ENCODE measurements around the gene CCIN. TPM values are rescaled to one million over a fixed set of nuclear protein-coding genes. Genes with fewer than 3 reads are reported as not detected.

Gene CCIN
- total RNA-seq, 1 donor = 0.43 TPM

DNA sequence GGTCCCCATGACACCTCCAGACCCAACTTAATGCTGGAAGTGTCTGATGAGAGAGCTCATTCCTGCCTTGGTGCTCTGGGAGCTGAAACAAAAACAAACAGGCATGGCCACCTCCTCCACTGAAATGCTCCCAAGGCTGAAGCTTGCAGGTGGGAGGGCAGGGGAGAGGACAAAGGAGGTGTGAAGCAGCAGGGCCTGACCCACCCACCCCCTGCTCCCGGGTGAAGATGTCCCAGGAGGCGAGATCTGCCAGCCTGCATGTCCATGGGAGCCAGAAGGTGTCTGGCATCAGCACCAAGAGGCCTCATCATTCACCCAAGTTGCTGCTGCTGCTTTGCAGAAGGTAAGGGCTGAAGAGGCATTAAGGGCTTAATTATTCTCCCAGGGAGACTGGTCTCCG lies 4.2 kb upstream of the CCIN start:
- TF ChIP-seq, protein P1, sequence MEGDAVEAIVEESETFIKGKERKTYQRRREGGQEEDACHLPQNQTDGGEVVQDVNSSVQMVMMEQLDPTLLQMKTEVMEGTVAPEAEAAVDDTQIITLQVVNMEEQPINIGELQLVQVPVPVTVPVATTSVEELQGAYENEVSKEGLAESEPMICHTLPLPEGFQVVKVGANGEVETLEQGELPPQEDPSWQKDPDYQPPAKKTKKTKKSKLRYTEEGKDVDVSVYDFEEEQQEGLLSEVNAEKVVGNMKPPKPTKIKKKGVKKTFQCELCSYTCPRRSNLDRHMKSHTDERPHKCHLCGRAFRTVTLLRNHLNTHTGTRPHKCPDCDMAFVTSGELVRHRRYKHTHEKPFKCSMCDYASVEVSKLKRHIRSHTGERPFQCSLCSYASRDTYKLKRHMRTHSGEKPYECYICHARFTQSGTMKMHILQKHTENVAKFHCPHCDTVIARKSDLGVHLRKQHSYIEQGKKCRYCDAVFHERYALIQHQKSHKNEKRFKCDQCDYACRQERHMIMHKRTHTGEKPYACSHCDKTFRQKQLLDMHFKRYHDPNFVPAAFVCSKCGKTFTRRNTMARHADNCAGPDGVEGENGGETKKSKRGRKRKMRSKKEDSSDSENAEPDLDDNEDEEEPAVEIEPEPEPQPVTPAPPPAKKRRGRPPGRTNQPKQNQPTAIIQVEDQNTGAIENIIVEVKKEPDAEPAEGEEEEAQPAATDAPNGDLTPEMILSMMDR (IDR thresholded peaks at IDR 0.05; ENCODE audit: insufficient read depth, low read depth, low read length) = no peak
- H3K4me3 ChIP-seq (ENCODE audit: low read depth, low read length) = no peak overlapping the region
- DNase-seq (ENCODE audit: low read depth) = no peak

DNA sequence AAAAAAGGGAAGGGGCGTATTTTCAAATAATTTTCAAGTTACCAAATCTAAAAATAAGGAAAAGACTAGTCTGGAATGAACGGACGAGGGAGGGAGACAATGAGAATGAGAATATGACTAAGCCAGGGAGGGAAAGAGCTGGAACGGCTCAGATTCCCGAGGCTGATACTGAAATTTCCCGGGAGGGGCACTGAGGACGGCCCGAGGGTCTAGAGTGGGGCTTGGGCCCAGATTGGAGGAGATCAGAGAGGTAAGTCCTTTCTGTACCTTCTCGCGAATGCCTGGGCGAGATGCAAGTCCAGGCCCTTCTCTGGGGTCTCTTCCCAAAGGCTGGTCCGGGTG lies 3.4 kb upstream of the CCIN start:
- peak overlapping the region; percentile 64 for H3K4me3 ChIP-seq (ENCODE audit: low read depth, low read length)
- no peak for DNase-seq (ENCODE audit: low read depth)
- TF ChIP-seq, protein P1 (IDR thresholded peaks at IDR 0.05; ENCODE audit: insufficient read depth, low read depth, low read length) = no peak

DNA sequence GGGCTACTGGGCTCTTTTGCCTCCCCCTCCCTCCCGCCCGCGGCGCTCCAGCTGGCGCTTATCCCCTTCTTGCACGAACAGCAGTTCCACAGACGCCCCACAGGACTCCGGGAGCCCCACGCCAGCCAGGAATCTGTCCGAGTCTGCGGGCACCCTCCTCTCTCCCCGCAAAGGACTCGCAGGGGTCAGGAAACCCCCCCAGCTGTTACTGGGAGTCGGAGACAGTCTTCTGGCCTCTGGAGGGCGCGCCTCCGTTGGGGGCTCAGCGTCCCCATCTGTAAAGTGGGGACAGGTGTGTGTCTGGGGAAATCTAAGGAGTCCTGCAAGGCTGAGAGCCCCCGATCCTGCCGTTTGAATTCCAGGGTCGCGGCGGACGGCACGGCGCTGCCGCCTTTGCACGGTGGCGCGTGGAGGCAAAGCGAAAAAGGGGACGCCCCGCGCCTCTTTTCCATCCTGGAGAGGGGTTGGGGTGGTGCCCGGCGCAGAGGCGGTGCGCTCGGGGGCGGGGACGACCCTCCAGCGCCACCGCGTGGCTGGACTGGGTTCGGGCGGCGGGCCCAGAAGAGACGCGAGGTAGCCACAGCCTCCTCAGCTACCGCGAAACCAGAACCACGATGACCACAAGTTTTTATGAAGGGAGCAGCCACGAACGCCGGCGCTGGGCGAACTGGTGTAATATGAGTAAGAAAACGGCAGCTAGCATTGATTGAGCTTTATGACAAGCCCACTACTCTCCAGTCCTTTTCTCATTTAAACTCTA lies 2.8 kb upstream of the CCIN start:
- DNase-seq (ENCODE audit: low read depth) = peak; percentile 91
- peak overlapping the region; percentile 64 for H3K4me3 ChIP-seq (ENCODE audit: low read depth, low read length)
- TF ChIP-seq, protein P1 (IDR thresholded peaks at IDR 0.05; ENCODE audit: insufficient read depth, low read depth, low read length) = peak; percentile 81

DNA sequence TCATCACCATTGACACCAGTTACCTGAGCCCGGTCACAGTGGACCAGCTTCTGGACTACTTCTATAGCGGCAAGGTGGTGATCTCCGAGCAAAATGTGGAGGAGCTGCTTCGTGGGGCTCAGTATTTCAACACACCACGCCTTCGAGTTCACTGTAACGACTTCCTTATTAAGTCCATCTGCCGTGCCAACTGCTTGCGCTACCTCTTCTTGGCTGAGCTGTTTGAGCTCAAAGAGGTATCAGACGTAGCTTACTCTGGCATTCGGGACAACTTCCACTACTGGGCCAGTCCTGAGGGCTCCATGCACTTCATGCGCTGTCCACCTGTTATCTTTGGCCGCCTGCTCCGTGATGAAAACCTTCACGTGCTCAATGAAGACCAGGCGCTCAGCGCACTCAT lies 520 bp downstream of the CCIN start:
- no peak for DNase-seq (ENCODE audit: low read depth)
- TF ChIP-seq, protein P1 (IDR thresholded peaks at IDR 0.05; ENCODE audit: insufficient read depth, low read depth, low read length) = no peak
- H3K4me3 ChIP-seq (ENCODE audit: low read depth, low read length) = no peak overlapping the region

DNA sequence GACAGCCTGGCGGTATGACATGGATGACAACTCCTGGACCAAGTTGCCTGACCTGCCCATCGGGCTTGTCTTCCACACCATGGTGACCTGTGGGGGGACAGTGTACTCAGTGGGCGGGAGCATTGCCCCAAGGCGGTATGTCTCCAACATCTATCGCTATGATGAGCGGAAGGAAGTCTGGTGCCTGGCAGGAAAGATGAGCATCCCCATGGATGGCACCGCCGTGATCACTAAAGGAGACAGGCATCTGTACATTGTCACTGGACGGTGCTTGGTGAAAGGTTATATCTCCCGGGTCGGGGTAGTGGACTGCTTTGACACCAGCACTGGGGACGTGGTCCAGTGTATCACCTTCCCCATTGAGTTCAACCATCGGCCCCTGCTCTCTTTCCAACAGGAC lies 1.3 kb downstream of the CCIN start:
- no peak for DNase-seq (ENCODE audit: low read depth)
- H3K4me3 ChIP-seq (ENCODE audit: low read depth, low read length) = no peak overlapping the region
- TF ChIP-seq, protein P1 (IDR thresholded peaks at IDR 0.05; ENCODE audit: insufficient read depth, low read depth, low read length) = no peak

DNA sequence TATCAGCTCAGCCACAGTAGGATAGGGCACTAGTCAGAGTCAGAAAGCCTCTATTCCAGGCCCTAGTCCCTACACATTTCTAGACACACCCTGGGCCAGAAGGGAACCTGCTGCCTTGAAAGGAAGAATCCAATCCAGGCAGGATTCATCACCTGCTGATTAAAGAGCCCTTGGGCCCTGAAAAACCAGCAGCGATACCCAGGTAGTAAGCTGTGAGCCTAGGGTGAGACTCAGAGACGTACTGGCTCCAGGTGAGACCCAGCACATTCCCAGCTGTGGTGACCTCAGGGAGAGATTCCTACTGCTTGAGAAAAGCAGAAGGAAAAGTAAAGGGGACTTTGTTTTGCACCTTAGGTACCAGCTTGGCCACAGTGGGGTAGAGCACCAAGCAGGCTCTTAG lies 4.7 kb downstream of the CCIN start:
- TF ChIP-seq, protein P1 (IDR thresholded peaks at IDR 0.05; ENCODE audit: insufficient read depth, low read depth, low read length) = no peak
- DNase-seq (ENCODE audit: low read depth) = no peak
- no peak overlapping the region for H3K4me3 ChIP-seq (ENCODE audit: low read depth, low read length)

DNA sequence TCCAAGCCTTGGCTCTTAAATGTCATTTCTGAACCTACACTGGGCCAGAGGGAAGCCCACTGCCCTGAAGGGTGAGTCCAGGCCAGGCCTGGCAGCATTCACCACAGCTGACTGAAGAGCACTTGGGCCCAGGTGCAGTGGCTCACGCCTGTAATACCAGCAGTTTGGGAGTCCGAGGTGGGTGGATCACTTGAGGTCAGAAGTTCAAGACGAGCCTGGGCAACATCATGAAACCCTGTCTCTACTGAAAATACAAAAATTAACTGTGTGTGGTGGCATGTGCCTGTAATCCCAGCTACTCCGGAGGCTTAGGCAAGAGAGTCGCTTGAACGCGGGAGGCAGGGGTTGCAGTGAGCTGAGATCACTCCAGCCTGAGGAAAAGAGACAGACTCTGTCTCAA lies 5.1 kb downstream of the CCIN start:
- TF ChIP-seq, protein P1 (IDR thresholded peaks at IDR 0.05; ENCODE audit: insufficient read depth, low read depth, low read length) = no peak

More for the DNA sequence above, 5.1 kb downstream of the CCIN start:
- no peak for DNase-seq (ENCODE audit: low read depth)
- H3K4me3 ChIP-seq (ENCODE audit: low read depth, low read length) = no peak overlapping the region

Measured in fibroblast of villous mesenchyme (primary cell).